Gastroesophageal sphincter (tissue), 4 donors: ENCODE results near the gene NOVA1. TPM values are rescaled to one million over a fixed set of nuclear protein-coding genes. Genes with fewer than 3 reads are reported as not detected.
A peak's percentile ranks its signal among the peaks of the same experiment; 100 is the strongest.

Experiments used
- ATAC-seq: fragments of 150-250 bp; one replicate; pipeline ENCODE4 v1.9.1; 2016; ENCODE audit warnings: mild to moderate bottlenecking, moderate library complexity
- H3K27ac ChIP-seq, 4 donors: fragments of 200-600 bp; sonication (generic) in 3 of 4; 1 replicate in 3 of 4; 2 replicates in 1 of 4; pipeline ENCODE4 v1.5.1; 2016 to 2019
- H3K27me3 ChIP-seq: fragments of 200-600 bp; sonication (generic); one replicate; pipeline ENCODE4 v1.5.1; 2019
- H3K36me3 ChIP-seq, 2 donors: fragments of 200-600 bp; sonication (generic); one replicate each; pipeline ENCODE4 v1.5.1; 2019; ENCODE audit warnings: control low read depth in 1 of 2
- H3K4me1 ChIP-seq, 3 donors: fragments of 200-600 bp; sonication (generic); 1 replicate in 2 of 3; 2 replicates in 1 of 3; pipeline ENCODE4 v1.5.1; 2016 to 2019; ENCODE audit warnings: control low read depth in 2 of 3
- H3K4me3 ChIP-seq, 2 donors: fragments of 200-600 bp; sonication (generic); one replicate each; pipeline ENCODE4 v1.5.1; 2019; ENCODE audit warnings: mild to moderate bottlenecking in 1 of 2, moderate library complexity in 1 of 2
- H3K9me3 ChIP-seq, 3 donors: fragments of 200-600 bp; sonication (generic); one replicate each; pipeline ENCODE4 v1.5.1; 2017 to 2019; ENCODE audit warnings: control low read depth in 2 of 3
- EP300 ChIP-seq: sonication (generic); formaldehyde crosslinking; IDR thresholded peaks from one replicate; pipeline ENCODE4 v1.6.1; 2017; ENCODE audit warnings: antibody characterized with exemption, mild to moderate bottlenecking
- POLR2A ChIP-seq, 2 donors: fragments of 450-650 bp; IDR thresholded peaks; one replicate each; pipeline ENCODE4 v1.6.1; 2017; ENCODE audit warnings: antibody characterized with exemption in 2 of 2, mild to moderate bottlenecking in 2 of 2, moderate library complexity in 1 of 2
- POLR2AphosphoS5 ChIP-seq: sonication (generic); formaldehyde crosslinking; IDR thresholded peaks from one replicate; pipeline ENCODE4 v1.6.1; 2017; ENCODE audit warnings: antibody characterized with exemption
- WGBS, 2 donors: methylation state at CpG; one replicate each; pipeline ENCODE4 v1.1.5; 2018; ENCODE audit warnings: low coverage in 1 of 2; 5-methylcytosine and 5-hydroxymethylcytosine counted together
- total RNA-seq, 4 donors: library from RNA; depleted of rRNA; stranded (reverse); fragments of >200 nt; gene quantifications; one replicate each; pipeline ENCODE4 v1.1.0, GENCODE V29; 2016
- TF ChIP-seq, protein P1 (sequence below), 4 experiments: fragments of 200-600 bp in 2 of 4; fragments of 450-650 bp in 2 of 4; sonication (generic) in 1 of 4; IDR thresholded peaks; one replicate each; pipeline ENCODE4 v1.5.1; 2017 to 2019; ENCODE audit warnings: antibody characterized with exemption in 4 of 4, mild to moderate bottlenecking in 2 of 4, moderate library complexity in 2 of 4

NOVA1 gene
- total RNA-seq, 4 donors from 2014 or later: 7.0 to 18.2 (median 12.9) TPM

DNA sequence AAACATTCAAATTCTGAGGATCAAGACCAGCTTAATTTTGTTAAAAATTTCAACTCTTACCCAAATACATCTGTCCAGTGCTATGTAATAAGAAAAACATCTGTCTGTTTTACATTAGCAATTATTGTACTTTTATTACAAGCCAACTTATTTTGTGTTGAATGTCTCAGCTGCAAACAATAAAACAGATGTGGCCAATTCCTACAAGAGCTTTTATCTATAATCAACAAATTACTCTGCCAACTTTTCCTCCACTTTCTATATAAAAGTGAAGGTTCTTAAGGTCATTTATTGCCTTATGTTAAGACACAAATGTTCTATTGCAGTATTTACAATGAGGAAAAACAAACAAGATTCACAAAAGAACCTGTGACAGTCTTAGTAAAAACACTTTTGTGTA is 72.7 kb downstream of the NOVA1 start:
- no peaks in the 10 kb centered on the region for H3K36me3 ChIP-seq
- no peak overlapping the region for H3K4me3 ChIP-seq
- H3K27me3 ChIP-seq: no peaks in the 10 kb centered on the region
- ATAC-seq: no peak
- no peak for TF ChIP-seq EP300
- TF ChIP-seq POLR2A (IDR thresholded peaks at IDR 0.05): no peak
- TF ChIP-seq, protein P1, sequence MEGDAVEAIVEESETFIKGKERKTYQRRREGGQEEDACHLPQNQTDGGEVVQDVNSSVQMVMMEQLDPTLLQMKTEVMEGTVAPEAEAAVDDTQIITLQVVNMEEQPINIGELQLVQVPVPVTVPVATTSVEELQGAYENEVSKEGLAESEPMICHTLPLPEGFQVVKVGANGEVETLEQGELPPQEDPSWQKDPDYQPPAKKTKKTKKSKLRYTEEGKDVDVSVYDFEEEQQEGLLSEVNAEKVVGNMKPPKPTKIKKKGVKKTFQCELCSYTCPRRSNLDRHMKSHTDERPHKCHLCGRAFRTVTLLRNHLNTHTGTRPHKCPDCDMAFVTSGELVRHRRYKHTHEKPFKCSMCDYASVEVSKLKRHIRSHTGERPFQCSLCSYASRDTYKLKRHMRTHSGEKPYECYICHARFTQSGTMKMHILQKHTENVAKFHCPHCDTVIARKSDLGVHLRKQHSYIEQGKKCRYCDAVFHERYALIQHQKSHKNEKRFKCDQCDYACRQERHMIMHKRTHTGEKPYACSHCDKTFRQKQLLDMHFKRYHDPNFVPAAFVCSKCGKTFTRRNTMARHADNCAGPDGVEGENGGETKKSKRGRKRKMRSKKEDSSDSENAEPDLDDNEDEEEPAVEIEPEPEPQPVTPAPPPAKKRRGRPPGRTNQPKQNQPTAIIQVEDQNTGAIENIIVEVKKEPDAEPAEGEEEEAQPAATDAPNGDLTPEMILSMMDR (IDR thresholded peaks at IDR 0.05): no peak
- TF ChIP-seq POLR2AphosphoS5: no peak
- H3K4me1 ChIP-seq: peaks cover 0 to 28% (median 0%) of the 10 kb centered on the region in 3 donors
- no peaks in the 10 kb centered on the region for H3K9me3 ChIP-seq
- no peak overlapping the region for H3K27ac ChIP-seq

DNA sequence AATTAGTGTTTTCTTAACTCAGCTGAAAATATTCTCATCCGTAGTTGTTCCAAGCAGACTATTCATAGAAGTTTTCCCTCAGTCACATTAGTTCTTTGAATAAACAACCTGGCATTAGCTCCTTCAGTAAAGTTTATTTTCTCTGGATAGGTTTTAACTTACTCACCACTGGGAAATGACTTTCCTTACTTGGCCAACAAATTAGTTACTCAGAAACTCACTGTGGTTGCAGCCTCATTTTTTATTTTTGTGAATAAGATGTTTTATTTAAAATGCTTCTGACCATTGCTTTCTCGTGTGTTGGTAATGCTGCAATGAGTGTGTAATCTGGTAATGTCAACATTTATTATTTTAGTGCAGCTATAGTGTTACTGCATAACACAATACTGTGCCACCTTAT is 74.9 kb downstream of the NOVA1 start:
- H3K27me3 ChIP-seq: no peaks in the 10 kb centered on the region
- H3K27ac ChIP-seq: peak overlapping the region; percentile 50 to 59 (median 56)

DNA sequence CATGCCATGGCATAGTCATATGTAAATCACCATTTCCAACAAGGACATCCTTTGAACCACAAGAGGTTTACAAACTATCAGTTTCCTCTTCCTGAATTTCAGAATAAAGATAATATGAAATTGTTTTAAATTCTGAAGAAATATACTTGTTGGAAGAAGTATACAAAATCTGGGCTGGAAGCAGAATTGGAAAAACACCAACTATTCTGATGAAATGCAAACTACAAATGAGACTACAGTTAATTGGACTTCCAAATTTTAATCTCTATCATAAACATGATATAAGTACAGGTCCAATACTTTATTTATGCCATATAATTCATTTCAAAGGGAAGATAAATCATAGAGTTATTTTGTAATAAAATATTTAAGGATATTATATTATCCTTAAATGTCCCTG is 80.1 kb downstream of the NOVA1 start:
- Histone ChIP-seq H3K4me3 (no peak overlapping the region), H3K27ac (no peak overlapping the region), H3K9me3 (no peaks in the 10 kb centered on the region), H3K36me3 (no peaks in the 10 kb centered on the region), H3K27me3 (no peaks in the 10 kb centered on the region), H3K4me1 (peaks cover 0 to 48% (median 2%) of the 10 kb centered on the region in 3 donors)
- no peak for ATAC-seq
- TF ChIP-seq POLR2A (IDR thresholded peaks at IDR 0.05): no peak
- TF ChIP-seq EP300: no peak
- TF ChIP-seq POLR2AphosphoS5: no peak
- TF ChIP-seq, protein P1 (IDR thresholded peaks at IDR 0.05): no peak

More for the DNA sequence above, 74.9 kb downstream of the NOVA1 start:
- TF ChIP-seq EP300 (no peak), POLR2AphosphoS5 (peak; percentile 62)
- TF ChIP-seq, protein P1 (IDR thresholded peaks at IDR 0.05): peak in 1 of 4 experiments; percentile 17
- Histone ChIP-seq H3K4me3 (no peak overlapping the region), H3K36me3 (no peaks in the 10 kb centered on the region), H3K4me1 (peaks cover 0 to 36% (median 2%) of the 10 kb centered on the region in 3 donors), H3K9me3 (no peaks in the 10 kb centered on the region)
- WGBS, 2 donors: 19 to 21% methylated on average over 2 of the region's 2 CpGs
- peak; percentile 41 for ATAC-seq

DNA sequence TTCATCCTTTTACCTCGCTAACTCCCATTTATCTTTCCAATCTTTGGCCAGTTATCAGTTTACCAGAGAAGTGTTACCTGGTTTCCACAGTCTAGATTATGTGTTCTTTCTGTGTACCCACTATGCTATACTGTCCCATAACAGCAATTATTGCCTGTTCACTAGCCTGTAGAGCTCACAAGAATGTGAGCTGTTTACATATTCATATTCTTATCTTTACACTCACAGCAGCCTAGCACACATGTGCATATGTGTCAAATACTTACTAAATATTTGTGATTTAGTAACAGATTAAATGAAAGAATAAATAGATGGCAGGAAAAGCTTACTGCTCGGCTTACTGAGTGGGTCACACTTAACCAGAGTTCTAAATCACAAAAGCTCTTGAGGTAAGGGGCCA is 97.8 kb downstream of the NOVA1 start:
- no peak for ATAC-seq
- H3K36me3 ChIP-seq: no peaks in the 10 kb centered on the region
- no peaks in the 10 kb centered on the region for H3K4me1 ChIP-seq
- H3K9me3 ChIP-seq: no peaks in the 10 kb centered on the region
- no peak overlapping the region for H3K4me3 ChIP-seq
- H3K27me3 ChIP-seq: no peaks in the 10 kb centered on the region
- 73 to 80% methylated on average over 2 of the region's 2 CpGs for WGBS, 2 donors
- TF ChIP-seq POLR2A (IDR thresholded peaks at IDR 0.05): no peak
- no peak for TF ChIP-seq EP300
- no peak for TF ChIP-seq POLR2AphosphoS5
- no peak overlapping the region for H3K27ac ChIP-seq

DNA sequence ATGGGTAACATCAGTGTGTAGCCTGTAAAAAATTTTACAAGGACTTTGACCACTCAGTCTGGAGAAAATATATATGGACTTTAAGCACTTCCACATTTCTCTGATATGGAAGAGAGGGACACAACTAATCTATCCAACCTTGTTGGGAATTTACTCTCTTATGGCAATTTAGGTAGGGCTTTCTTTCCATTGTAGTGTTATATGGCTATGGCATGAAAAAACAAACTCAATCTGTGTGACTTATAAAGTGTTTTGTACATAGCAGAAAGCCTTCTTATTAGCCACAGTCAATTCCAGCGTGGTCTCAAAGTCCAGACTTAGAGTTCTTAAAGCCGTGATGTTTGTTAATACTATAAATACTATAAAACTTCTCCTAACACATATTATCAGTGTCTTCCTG is 98.3 kb downstream of the NOVA1 start:
- Histone ChIP-seq H3K9me3 (no peaks in the 10 kb centered on the region), H3K27me3 (no peaks in the 10 kb centered on the region), H3K4me1 (no peaks in the 10 kb centered on the region), H3K27ac (no peak overlapping the region), H3K36me3 (no peaks in the 10 kb centered on the region), H3K4me3 (no peak overlapping the region)
- WGBS, 2 donors: 71 to 86% methylated on average over 2 of the region's 2 CpGs
- ATAC-seq: no peak
- TF ChIP-seq EP300: no peak
- TF ChIP-seq POLR2AphosphoS5: no peak
- no peak for TF ChIP-seq POLR2A (IDR thresholded peaks at IDR 0.05)
- TF ChIP-seq, protein P1 (IDR thresholded peaks at IDR 0.05): no peak
